ENCODE results near the gene PLA2G6. TPM values are rescaled to one million over a fixed set of nuclear protein-coding genes. Genes with fewer than 3 reads are reported as not detected.
A peak's percentile ranks its signal among the peaks of the same experiment; 100 is the strongest.

Gene PLA2G6
- total RNA-seq, 1 experiment from 2014 or later, result 24.1 TPM

DNA sequence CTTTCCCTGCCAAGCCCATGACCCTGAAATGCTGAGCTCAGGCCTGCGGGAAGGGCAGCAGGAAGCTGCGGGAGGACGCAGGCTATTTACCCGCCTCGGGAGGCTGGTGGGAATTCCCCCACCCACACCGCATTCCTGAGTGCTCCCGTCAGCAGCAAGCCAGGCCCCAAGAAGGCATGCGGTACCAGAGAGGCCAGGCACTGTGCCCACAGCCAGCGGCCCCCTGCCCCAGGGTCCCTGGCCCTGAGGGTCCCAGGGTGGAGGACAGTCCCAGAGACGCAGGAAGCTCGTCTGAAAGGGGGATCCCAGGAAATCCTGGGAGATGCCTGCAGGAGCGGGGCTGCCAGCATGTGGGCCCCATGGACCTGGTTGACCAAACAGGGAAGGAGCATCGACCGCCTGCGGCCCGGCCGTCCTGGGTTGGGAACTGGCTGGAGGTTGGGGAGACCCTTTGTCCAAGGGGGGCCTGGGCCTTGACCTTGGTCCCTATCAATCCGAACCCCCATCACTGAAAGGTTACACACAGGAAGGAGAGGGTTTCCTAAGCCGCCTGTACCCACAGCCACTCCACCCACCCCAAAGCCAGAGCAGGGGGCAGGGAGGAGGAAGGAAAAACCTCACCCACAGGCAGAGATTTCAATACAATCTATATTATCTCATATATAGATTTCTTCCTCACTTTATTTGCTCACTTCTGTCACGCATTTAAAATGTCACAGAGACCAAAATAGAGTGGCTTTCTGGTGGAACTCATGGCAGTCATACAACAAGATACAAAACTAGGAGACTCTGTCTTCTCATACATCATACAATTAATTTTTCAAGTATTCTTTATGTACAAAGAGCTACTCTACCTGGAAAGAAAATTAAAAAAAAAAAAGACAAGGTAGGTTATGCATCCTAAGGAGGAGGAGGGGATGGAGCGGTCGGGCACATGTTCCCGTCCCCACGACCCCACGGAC is 37.3 kb upstream of the PLA2G6 start:
- Histone ChIP-seq H3K4me1 (ENCODE audit: insufficient read depth, low read length) (peaks cover 4% of the 10 kb centered on the region; the same call in 1 of the 2 replicates), H3K27me3 (ENCODE audit: insufficient read depth, low read length) (no peaks in the 10 kb centered on the region), H2BK120ac (ENCODE audit: low read depth, low read length, poor library complexity, severe bottlenecking) (peak overlapping the region; percentile 91), H2BK12ac (ENCODE audit: insufficient read length, low read depth, low read length) (no peak overlapping the region), H4K5ac (ENCODE audit: insufficient read length, low read depth, low read length) (no peak overlapping the region), H2BK15ac (ENCODE audit: low read depth, low read length) (no peak overlapping the region), H3K56ac (ENCODE audit: insufficient read length, low read depth, low read length) (no peak overlapping the region), H3K9ac (ENCODE audit: extremely low read depth, insufficient read length, low read length) (no peak overlapping the region), H3K27ac (ENCODE audit: insufficient read length, low read depth, low read length) (no peak overlapping the region), H4K8ac (replicated peaks; ENCODE audit: insufficient read length, low read depth, low read length) (no peak overlapping the region), H3T11ph (ENCODE audit: low read length) (no peak overlapping the region), H4K91ac (ENCODE audit: insufficient read length, low read depth, low read length) (peak overlapping the region; percentile 21), H3K79me2 (ENCODE audit: insufficient read depth, low read length) (no peaks in the 10 kb centered on the region), H3K9me3 (ENCODE audit: control insufficient read depth, low read depth, low read length) (no peaks in the 10 kb centered on the region), H3K14ac (ENCODE audit: insufficient read depth, low read length) (peak overlapping the region; percentile 80), H3K23ac (ENCODE audit: insufficient read length, low read depth, low read length) (no peak overlapping the region), H2AK5ac (ENCODE audit: insufficient read length, low read length) (no peak overlapping the region), H3K79me1 (ENCODE audit: insufficient read depth, low read depth, low read length, poor library complexity, severe bottlenecking) (no peaks in the 10 kb centered on the region), H4K20me1 (ENCODE audit: control insufficient read depth, insufficient read depth, insufficient read length) (no peaks in the 10 kb centered on the region), H3K23me2 (ENCODE audit: insufficient read length, low read depth, low read length, poor library complexity, severe bottlenecking) (peaks cover under 1% of the 10 kb centered on the region), H3K18ac (ENCODE audit: insufficient read length, low read depth, low read length) (peak overlapping the region; percentile 90), H2AFZ (ENCODE audit: low read length) (no peak overlapping the region), H2BK5ac (ENCODE audit: insufficient read length, low read length) (no peak overlapping the region), H3K4me2 (ENCODE audit: insufficient read depth, insufficient read length, low read length) (no peak overlapping the region), H3K4ac (ENCODE audit: low read depth, low read length) (no peak overlapping the region), H2BK20ac (ENCODE audit: low read depth, low read length, poor library complexity, severe bottlenecking) (no peak overlapping the region)
- peaks cover 6 to 27% (median 20%) of the 10 kb centered on the region in 3 experiments for H3K36me3 Mint-ChIP-seq (ENCODE audit: insufficient read depth in 1 of 3, low read depth in 3 of 3)
- TF ChIP-seq, protein P1, sequence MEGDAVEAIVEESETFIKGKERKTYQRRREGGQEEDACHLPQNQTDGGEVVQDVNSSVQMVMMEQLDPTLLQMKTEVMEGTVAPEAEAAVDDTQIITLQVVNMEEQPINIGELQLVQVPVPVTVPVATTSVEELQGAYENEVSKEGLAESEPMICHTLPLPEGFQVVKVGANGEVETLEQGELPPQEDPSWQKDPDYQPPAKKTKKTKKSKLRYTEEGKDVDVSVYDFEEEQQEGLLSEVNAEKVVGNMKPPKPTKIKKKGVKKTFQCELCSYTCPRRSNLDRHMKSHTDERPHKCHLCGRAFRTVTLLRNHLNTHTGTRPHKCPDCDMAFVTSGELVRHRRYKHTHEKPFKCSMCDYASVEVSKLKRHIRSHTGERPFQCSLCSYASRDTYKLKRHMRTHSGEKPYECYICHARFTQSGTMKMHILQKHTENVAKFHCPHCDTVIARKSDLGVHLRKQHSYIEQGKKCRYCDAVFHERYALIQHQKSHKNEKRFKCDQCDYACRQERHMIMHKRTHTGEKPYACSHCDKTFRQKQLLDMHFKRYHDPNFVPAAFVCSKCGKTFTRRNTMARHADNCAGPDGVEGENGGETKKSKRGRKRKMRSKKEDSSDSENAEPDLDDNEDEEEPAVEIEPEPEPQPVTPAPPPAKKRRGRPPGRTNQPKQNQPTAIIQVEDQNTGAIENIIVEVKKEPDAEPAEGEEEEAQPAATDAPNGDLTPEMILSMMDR (conservative IDR thresholded peaks at IDR 0.05), result no peak
- peaks cover 5% of the 10 kb centered on the region for H3K27me3 Mint-ChIP-seq (ENCODE audit: low read depth)
- DNase-seq, result peak; percentile 89
- peak overlapping the region; percentile 95 to 96 (median 95); a peak in 5 of 7 replicates for H3K27ac Mint-ChIP-seq
- no CpG with 5 or more reads among the region's 25 CpGs for WGBS (ENCODE audit: extremely low coverage, insufficient read length, low lambda C conversion rate)
- H3K9me3 Mint-ChIP-seq, result peaks cover 0 to 2% of the 10 kb centered on the region in 2 experiments; a peak in 1 of 5 replicates
- no peak overlapping the region; a peak in 1 of 5 replicates for H3K4me3 Mint-ChIP-seq
- peaks cover 26 to 38% of the 10 kb centered on the region in 2 experiments for H3K4me1 Mint-ChIP-seq

All from H9 (cell line).